Measurements from ENCODE around the gene IRF7. TPM values are rescaled to one million over a fixed set of nuclear protein-coding genes. Genes with fewer than 3 reads are reported as not detected.

IRF7 gene
- total and polyA plus RNA-seq, 9 donors: 0.28 to 59.1 (median 17.1) TPM

DNA sequence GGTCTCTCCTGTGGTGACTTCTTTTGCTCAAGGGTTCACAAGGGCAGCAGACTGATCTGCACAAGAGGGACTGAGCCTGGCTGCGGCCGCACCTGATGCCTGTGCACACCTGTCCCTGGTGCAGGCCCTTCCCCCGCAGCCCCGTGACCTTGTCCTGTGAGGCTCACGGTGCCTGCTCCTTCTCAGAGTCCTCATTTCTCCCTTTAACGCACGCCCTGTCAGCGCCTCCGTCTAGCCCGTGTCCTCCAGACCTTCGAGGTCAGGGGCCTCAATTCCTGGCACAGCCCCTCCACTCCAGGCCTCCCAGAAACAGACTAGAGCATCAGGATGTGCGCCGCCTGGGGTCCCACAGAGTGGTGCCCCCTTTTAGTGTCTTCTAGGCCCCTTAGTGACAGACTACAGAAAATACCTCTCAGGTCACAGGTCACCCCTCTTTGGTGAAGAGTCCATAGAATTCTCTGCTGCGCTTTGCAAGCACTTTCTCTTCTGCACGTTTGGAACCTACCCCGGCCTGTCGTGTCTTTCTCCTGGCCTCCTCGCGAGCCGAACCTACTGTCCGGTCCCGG lies 20.3 kb upstream of the IRF7 start:
- peaks cover 7% of the 10 kb centered on the region for H3K4me1 ChIP-seq (ENCODE audit: insufficient read depth)
- WGBS, 3 donors: 71 to 76% (median 72%) methylated on average over 22 of the region's 22 CpGs
- no peak overlapping the region for H3K4me3 ChIP-seq
- TF ChIP-seq, protein P1, sequence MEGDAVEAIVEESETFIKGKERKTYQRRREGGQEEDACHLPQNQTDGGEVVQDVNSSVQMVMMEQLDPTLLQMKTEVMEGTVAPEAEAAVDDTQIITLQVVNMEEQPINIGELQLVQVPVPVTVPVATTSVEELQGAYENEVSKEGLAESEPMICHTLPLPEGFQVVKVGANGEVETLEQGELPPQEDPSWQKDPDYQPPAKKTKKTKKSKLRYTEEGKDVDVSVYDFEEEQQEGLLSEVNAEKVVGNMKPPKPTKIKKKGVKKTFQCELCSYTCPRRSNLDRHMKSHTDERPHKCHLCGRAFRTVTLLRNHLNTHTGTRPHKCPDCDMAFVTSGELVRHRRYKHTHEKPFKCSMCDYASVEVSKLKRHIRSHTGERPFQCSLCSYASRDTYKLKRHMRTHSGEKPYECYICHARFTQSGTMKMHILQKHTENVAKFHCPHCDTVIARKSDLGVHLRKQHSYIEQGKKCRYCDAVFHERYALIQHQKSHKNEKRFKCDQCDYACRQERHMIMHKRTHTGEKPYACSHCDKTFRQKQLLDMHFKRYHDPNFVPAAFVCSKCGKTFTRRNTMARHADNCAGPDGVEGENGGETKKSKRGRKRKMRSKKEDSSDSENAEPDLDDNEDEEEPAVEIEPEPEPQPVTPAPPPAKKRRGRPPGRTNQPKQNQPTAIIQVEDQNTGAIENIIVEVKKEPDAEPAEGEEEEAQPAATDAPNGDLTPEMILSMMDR (IDR thresholded peaks at IDR 0.05): no peak
- TF ChIP-seq POLR2A (IDR thresholded peaks at IDR 0.05) (no peak), EP300 (IDR thresholded peaks at IDR 0.05) (no peak)
- H3K27ac ChIP-seq: no peak overlapping the region
- no peaks in the 10 kb centered on the region for H3K9me3 ChIP-seq
- no peaks in the 10 kb centered on the region for H3K36me3 ChIP-seq
- no peaks in the 10 kb centered on the region for H3K27me3 ChIP-seq
- intact Hi-C loops (cut with DNase I): no loop called here
- no peak for DNase-seq

DNA sequence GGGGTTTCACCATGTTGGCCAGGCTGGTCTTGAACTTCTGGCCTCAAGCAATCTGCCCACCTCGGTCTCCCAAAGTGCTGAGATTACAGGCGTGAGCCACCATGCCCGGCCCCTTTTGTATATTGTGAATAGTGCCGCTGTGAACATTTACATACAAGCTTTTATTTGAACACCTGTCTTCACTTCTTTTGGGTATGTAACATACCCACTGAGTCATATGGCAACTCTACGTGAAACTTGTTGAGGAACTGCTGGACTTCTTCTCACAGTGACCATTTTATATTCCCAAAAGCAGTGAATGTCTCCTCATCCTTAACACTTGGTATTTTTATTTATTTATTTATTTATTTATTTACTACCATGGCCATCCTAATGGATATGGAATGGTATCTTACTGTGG lies 15.1 kb upstream of the IRF7 start:
- Histone ChIP-seq H3K27ac (no peak overlapping the region), H3K4me3 (no peak overlapping the region), H3K27me3 (no peaks in the 10 kb centered on the region), H3K9me3 (no peaks in the 10 kb centered on the region), H3K4me1 (ENCODE audit: insufficient read depth) (peaks cover 5% of the 10 kb centered on the region), H3K36me3 (no peaks in the 10 kb centered on the region)
- TF ChIP-seq, protein P1 (IDR thresholded peaks at IDR 0.05): no peak
- no peak for TF ChIP-seq POLR2A (IDR thresholded peaks at IDR 0.05)
- no peak for TF ChIP-seq EP300 (IDR thresholded peaks at IDR 0.05)
- DNase-seq: no peak
- intact Hi-C loops (cut with DNase I): no loop called here
- 95 to 96% (median 96%) methylated on average over 5 of the region's 5 CpGs for WGBS, 3 donors

DNA sequence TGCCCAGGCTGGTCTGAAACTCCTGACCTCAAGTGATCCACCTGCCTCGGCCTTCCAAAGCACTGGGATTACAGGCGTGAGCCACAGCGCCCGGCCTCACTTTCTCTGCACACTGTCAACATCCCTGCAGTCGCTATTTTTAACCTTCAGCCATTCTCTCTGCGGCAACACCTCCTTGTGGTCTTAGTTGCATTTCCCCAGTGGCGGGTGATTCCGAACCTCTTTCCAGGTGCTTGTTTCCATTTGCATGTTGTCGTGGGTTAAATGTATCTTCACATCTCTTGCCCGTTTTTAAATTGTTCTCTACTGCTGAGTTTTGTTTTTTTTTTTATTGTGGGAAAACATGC lies 13.5 kb upstream of the IRF7 start:
- TF ChIP-seq EP300 (IDR thresholded peaks at IDR 0.05) (no peak), POLR2A (IDR thresholded peaks at IDR 0.05) (no peak)
- TF ChIP-seq, protein P1 (IDR thresholded peaks at IDR 0.05): no peak
- Histone ChIP-seq H3K9me3 (no peaks in the 10 kb centered on the region), H3K4me3 (no peak overlapping the region), H3K27ac (no peak overlapping the region), H3K36me3 (no peaks in the 10 kb centered on the region), H3K27me3 (no peaks in the 10 kb centered on the region), H3K4me1 (ENCODE audit: insufficient read depth) (peaks cover 5% of the 10 kb centered on the region)
- 66 to 71% (median 68%) methylated on average over 10 of the region's 10 CpGs for WGBS, 3 donors
- intact Hi-C loops (cut with DNase I): no loop called here
- no peak for DNase-seq

DNA sequence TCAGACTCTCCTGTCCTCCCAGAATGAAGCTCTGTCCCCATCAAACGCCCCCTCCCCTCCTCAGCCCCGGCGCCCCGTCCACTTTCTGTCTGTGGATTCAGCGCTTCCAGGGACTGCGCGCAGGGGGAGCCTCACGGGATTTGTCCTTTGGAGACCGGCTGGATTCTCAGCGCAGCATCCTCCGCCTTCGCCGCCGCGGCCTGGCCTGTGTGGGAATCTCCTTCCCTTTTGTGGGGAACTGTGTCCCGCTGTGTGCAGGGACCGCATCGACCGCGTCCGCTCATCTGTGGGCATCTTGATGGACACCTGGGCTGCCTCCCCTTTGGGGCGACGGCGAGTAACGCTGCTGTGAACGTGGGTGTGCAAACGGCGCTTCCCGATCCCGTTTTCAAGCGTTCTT lies 12.3 kb upstream of the IRF7 start:
- H3K27ac ChIP-seq: no peak overlapping the region

More for the DNA sequence above, 12.3 kb upstream of the IRF7 start:
- 93 to 97% (median 96%) methylated on average over 31 of the region's 31 CpGs for WGBS, 3 donors
- Histone ChIP-seq H3K4me3 (no peak overlapping the region), H3K36me3 (no peaks in the 10 kb centered on the region), H3K27me3 (no peaks in the 10 kb centered on the region), H3K4me1 (ENCODE audit: insufficient read depth) (peaks cover 5% of the 10 kb centered on the region), H3K9me3 (no peaks in the 10 kb centered on the region)
- TF ChIP-seq, protein P1 (IDR thresholded peaks at IDR 0.05): no peak
- TF ChIP-seq EP300 (IDR thresholded peaks at IDR 0.05) (no peak), POLR2A (IDR thresholded peaks at IDR 0.05) (no peak)
- peak in 2 of 5 donors; percentile 19 to 30 for DNase-seq
- intact Hi-C loops (cut with DNase I): no loop called here

All from ovary (tissue), 9 donors.